WI38 (cell line): ENCODE measurements around the gene CRYL1.

Source experiments
- H3K4me3 ChIP-seq: 2 replicates; pipeline ENCODE4 v1.5.1; 2011; ENCODE audit warnings: low read depth, mild to moderate bottlenecking, control low read depth, low read length
- CTCF ChIP-seq: IDR thresholded peaks from 2 replicates; pipeline ENCODE4 v1.5.1; 2012; ENCODE audit warnings: low read depth, mild to moderate bottlenecking, control low read depth, low read length

CRYL1 gene, protein sequence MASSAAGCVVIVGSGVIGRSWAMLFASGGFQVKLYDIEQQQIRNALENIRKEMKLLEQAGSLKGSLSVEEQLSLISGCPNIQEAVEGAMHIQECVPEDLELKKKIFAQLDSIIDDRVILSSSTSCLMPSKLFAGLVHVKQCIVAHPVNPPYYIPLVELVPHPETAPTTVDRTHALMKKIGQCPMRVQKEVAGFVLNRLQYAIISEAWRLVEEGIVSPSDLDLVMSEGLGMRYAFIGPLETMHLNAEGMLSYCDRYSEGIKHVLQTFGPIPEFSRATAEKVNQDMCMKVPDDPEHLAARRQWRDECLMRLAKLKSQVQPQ

DNA sequence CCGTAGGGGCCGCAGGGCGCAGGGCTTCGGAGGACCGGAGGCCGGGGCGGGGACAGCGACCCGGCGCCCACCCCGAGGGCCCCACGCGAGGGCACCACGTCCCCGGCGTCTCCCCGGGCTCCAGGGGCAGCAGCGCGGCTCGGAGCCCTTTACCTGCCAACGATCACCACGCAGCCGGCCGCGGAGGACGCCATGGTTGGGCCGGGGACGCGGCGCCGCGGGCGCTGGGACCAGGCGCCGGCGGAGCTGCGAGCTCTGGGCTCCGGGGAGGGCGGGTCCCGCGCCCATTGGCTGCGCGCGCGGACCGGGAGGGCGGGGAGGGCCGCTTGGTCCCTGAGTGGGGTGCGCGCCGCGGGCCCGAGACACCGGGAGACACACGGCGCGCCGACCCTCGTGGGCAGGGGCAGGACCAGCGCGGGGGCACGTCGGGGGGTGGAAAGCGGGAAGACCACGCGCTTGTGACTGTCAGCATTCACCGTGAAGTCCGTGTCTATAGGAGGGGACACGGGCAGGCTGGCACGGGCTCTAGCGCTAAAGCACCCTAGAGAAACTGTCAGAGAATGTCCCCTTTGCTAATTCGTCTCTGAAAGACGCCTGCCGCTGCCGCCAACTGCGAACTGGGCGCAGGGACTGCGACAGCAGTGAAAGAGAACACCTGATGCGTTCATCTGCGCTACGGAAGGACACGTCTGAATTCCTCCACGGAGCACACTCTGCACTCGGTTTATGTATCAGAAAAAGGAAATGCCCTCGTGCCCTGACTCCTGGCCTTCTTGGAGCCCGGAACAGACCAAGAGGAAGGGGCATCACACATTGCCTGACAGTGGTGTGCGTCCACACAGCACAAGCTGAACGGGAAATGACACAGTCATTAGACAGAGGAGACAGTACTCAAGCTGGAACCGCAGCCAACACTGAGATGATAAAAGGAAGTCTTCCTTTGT is at the start of gene CRYL1:
CRYL1 (minus strand) TSS at position 257 of the 944 bp plus-strand sequence; CDS start at position 194, 63 bp downstream.
- no peak for TF ChIP-seq CTCF

DNA sequence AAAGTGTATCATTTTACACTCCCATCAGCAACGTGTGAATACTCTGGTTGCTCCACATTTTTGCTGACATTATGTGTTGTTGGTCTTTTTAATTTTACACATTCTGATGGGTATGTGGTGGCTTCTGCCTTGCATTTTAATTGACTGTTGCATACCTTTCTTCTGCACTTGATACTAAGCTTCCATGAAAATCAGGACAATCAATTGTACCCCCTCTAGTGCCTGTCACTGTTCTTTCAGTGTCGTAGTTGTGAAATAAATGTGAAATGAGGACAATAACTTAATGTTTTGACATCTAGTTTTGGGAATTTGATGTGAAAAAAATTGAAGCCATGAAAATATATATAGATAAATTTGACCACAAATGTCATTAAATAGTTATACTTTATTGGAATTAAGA is 48.0 kb upstream of the CRYL1 start:
- no peak for TF ChIP-seq CTCF

More for the DNA sequence above, at the start of gene CRYL1:
- H3K4me3 ChIP-seq = peak within 1 kb of the TSS; percentile 76

GRCh38 chr13:20573186-20573585 is 47.5 kb upstream of the CRYL1 start:
- no peak for TF ChIP-seq CTCF
- H3K4me3 ChIP-seq = no peak overlapping the region

More for the DNA sequence above, 48.0 kb upstream of the CRYL1 start:
- H3K4me3 ChIP-seq = no peak overlapping the region

- no peak for TF ChIP-seq CTCF
- H3K4me3 ChIP-seq = no peak overlapping the region
Observed at GRCh38 chr13:20571676-20572075, 46.0 kb upstream of the CRYL1 start.

DNA sequence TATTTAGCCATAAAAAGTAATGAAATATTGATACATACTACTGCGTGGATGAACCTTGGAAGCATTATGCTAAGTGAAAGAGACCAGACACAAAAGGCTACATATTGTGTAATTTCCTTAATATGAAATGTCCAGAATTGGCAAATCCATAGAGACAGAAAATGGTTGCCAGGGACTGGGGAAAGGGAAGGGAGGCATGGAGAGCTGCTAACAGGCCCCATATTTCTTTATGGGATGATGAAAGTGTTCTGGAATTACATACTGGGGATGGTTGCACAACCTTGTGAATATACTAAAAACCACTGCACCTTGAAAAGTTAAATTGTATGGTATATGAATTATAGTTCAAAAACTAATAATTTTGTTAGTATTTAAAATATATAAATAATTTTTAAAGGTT is 44.9 kb upstream of the CRYL1 start:
- H3K4me3 ChIP-seq = no peak overlapping the region
- no peak for TF ChIP-seq CTCF

- no peak for TF ChIP-seq CTCF
- peak overlapping the region; percentile 62 for H3K4me3 ChIP-seq
Observed at GRCh38 chr13:20567881-20568528, 42.3 kb upstream of the CRYL1 start.
